Esophagus squamous epithelium (tissue), 5 donors: ENCODE results near the gene PLCH2. TPM values are rescaled to one million over a fixed set of nuclear protein-coding genes. Genes with fewer than 3 reads are reported as not detected.

ENCODE experiments used
- DNase-seq: peaks from one replicate; lab custom pipeline; 2025; lab: John Stamatoyannopoulos, UW
- H3K27ac ChIP-seq, 4 donors: fragments of 200-600 bp; sonication (generic); one replicate each; pipeline ENCODE4 v1.5.1; 2016 to 2019; ENCODE audit warnings: mild to moderate bottlenecking in 1 of 4
- H3K27me3 ChIP-seq, 4 donors: fragments of 200-600 bp; sonication (generic); 1 replicate in 3 of 4; 2 replicates in 1 of 4; pipeline versions ENCODE4 v1.5.1 to v1.6.0; 2017 to 2021; ENCODE audit warnings: antibody characterized with exemption in 1 of 4
- H3K36me3 ChIP-seq, 3 donors: fragments of 200-600 bp; sonication (generic); one replicate each; pipeline ENCODE4 v1.5.1; 2016 to 2019
- H3K4me1 ChIP-seq, 3 donors: fragments of 200-600 bp; sonication (generic); one replicate each; pipeline ENCODE4 v1.5.1; 2017 to 2019
- H3K4me3 ChIP-seq, 4 donors: fragments of 200-600 bp; sonication (generic); 1 replicate in 3 of 4; 2 replicates in 1 of 4; pipeline ENCODE4 v1.5.1; 2016 to 2019; ENCODE audit warnings: mild to moderate bottlenecking in 2 of 4, moderate library complexity in 1 of 4
- H3K9me3 ChIP-seq, 3 donors: fragments of 200-600 bp; sonication (generic); one replicate each; pipeline ENCODE4 v1.5.1; 2016 to 2019
- POLR2A ChIP-seq, 4 donors: fragments of 450-650 bp; IDR thresholded peaks; one replicate each; pipeline ENCODE4 v1.6.1; 2017; ENCODE audit warnings: antibody characterized with exemption in 4 of 4, mild to moderate bottlenecking in 4 of 4, moderate library complexity in 3 of 4
- WGBS, 2 donors: methylation state at CpG; one replicate each; pipeline ENCODE4 v1.1.5; 2018; 5-methylcytosine and 5-hydroxymethylcytosine counted together
- intact Hi-C: fragments of 100-400 bp; cut with DNase I; formaldehyde crosslinking; loops from one replicate; pipeline ENCODE4 v1.15.0; 2022
- total RNA-seq, 4 donors: library from RNA; depleted of rRNA; stranded (reverse); fragments of >200 nt; gene quantifications; one replicate each; pipeline ENCODE4 v1.1.0, GENCODE V29; 2016
- TF ChIP-seq, protein P1 (sequence below), 6 experiments: fragments of 450-650 bp in 4 of 6; fragments of 200-600 bp in 2 of 6; sonication (generic) in 2 of 6; IDR thresholded peaks; one replicate each; pipeline ENCODE4 v1.5.1; 2016 to 2019; ENCODE audit warnings: antibody characterized with exemption in 6 of 6, mild to moderate bottlenecking in 4 of 6, moderate library complexity in 4 of 6
- donor health status: DM: yes; HTN: yes; CAD: no.

The PLCH2 gene
- total RNA-seq, 4 donors from 2014 or later: 26.1 to 34.3 (median 31.5) TPM

GRCh38 chr1:2441746-2442145 is 34.3 kb upstream of the PLCH2 start:
- Histone ChIP-seq H3K9me3 (no peaks in the 10 kb centered on the region), H3K36me3 (no peaks in the 10 kb centered on the region), H3K27me3 (peaks cover 0 to 85% (median 2%) of the 10 kb centered on the region in 4 donors), H3K4me3 (no peak overlapping the region), H3K27ac (no peak overlapping the region), H3K4me1 (peaks cover 0 to 27% (median 18%) of the 10 kb centered on the region in 3 donors)
- DNase-seq: no peak
- WGBS, 2 donors: no CpG with 5 or more reads among the region's 13 CpGs
- TF ChIP-seq, protein P1, sequence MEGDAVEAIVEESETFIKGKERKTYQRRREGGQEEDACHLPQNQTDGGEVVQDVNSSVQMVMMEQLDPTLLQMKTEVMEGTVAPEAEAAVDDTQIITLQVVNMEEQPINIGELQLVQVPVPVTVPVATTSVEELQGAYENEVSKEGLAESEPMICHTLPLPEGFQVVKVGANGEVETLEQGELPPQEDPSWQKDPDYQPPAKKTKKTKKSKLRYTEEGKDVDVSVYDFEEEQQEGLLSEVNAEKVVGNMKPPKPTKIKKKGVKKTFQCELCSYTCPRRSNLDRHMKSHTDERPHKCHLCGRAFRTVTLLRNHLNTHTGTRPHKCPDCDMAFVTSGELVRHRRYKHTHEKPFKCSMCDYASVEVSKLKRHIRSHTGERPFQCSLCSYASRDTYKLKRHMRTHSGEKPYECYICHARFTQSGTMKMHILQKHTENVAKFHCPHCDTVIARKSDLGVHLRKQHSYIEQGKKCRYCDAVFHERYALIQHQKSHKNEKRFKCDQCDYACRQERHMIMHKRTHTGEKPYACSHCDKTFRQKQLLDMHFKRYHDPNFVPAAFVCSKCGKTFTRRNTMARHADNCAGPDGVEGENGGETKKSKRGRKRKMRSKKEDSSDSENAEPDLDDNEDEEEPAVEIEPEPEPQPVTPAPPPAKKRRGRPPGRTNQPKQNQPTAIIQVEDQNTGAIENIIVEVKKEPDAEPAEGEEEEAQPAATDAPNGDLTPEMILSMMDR (IDR thresholded peaks at IDR 0.05): no peak
- TF ChIP-seq POLR2A (IDR thresholded peaks at IDR 0.05): no peak
- intact Hi-C loops: no loop called here

DNA sequence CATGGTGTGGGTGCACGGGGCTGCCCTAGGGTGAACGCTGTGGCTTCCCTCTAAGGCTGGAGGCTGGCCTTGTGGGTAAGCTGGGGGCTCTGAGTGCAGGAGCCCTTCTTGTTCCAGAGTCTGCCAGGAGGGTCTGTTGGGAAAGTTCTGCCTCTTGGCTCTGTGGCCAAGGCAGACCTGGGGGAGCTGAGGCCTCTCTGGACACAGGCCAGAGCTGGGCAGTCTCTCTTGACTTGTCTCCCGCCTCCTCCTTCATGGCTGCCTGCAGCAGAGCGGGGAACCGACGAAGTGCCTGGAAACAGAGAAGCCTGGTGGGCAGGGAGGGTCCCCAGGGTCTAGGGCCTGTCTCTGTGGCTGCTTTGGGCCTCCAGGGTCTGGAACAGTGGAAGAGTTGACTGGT is 33.4 kb upstream of the PLCH2 start:
- DNase-seq: no peak
- WGBS, 2 donors: 40% methylated on average over 1 of the region's 6 CpGs; no CpG with 5 or more reads in 1 of the 2 donors
- no peak overlapping the region for H3K27ac ChIP-seq
- intact Hi-C loops: no loop called here
- no peak for TF ChIP-seq POLR2A (IDR thresholded peaks at IDR 0.05)
- TF ChIP-seq, protein P1 (IDR thresholded peaks at IDR 0.05): no peak
- no peaks in the 10 kb centered on the region for H3K36me3 ChIP-seq
- H3K9me3 ChIP-seq: no peaks in the 10 kb centered on the region
- H3K4me1 ChIP-seq: peaks cover 0 to 26% (median 18%) of the 10 kb centered on the region in 3 donors
- H3K4me3 ChIP-seq: no peak overlapping the region
- H3K27me3 ChIP-seq: peaks cover 0 to 90% (median 2%) of the 10 kb centered on the region in 4 donors

- H3K36me3 ChIP-seq: no peaks in the 10 kb centered on the region
- peaks cover 0 to 95% (median 2%) of the 10 kb centered on the region in 4 donors for H3K27me3 ChIP-seq
- H3K4me3 ChIP-seq: peak overlapping the region in 2 of 4 donors; percentile 16 to 23
- intact Hi-C loops: no loop called here
- H3K4me1 ChIP-seq: peaks cover 0 to 17% (median 13%) of the 10 kb centered on the region in 3 donors
- TF ChIP-seq, protein P1 (IDR thresholded peaks at IDR 0.05): no peak
- no peak for TF ChIP-seq POLR2A (IDR thresholded peaks at IDR 0.05)
- 30 to 50% methylated on average over 4 of the region's 107 CpGs for WGBS, 2 donors
- no peaks in the 10 kb centered on the region for H3K9me3 ChIP-seq
- no peak overlapping the region for H3K27ac ChIP-seq
- DNase-seq: no peak
These were observed 32.6 kb upstream of the PLCH2 start for GRCh38 chr1:2443277-2444137.

- H3K4me1 ChIP-seq: peaks cover 0 to 13% (median 13%) of the 10 kb centered on the region in 3 donors
- no peaks in the 10 kb centered on the region for H3K9me3 ChIP-seq
- intact Hi-C loops: no loop called here
- TF ChIP-seq, protein P1 (IDR thresholded peaks at IDR 0.05): no peak
- TF ChIP-seq POLR2A (IDR thresholded peaks at IDR 0.05): no peak
- no peak overlapping the region for H3K27ac ChIP-seq
- H3K27me3 ChIP-seq: peaks cover 0 to 92% (median 2%) of the 10 kb centered on the region in 4 donors
- no peak overlapping the region for H3K4me3 ChIP-seq
- DNase-seq: no peak
- H3K36me3 ChIP-seq: no peaks in the 10 kb centered on the region
- WGBS, 2 donors: 33% methylated on average over 3 of the region's 27 CpGs; no CpG with 5 or more reads in 1 of the 2 donors
These were observed 31.9 kb upstream of the PLCH2 start for GRCh38 chr1:2444138-2444591.
